K562 (cell line): ENCODE measurements around the gene CDYL2. TPM values are rescaled to one million over a fixed set of nuclear protein-coding genes. Genes with fewer than 3 reads are reported as not detected.

Experiments
- ASH1L ChIP-seq: fragments of 450-650 bp; IDR thresholded peaks from 2 replicates; pipeline ENCODE4 v1.6.1; 2018; ENCODE audit warnings: borderline replicate concordance, mild to moderate bottlenecking, low read depth; ENCODE audit not compliant: partially characterized antibody
- CEBPZ ChIP-seq: fragments of 150-350 bp; IDR thresholded peaks from 2 replicates; pipeline ENCODE4 v1.6.1; 2014; ENCODE audit warnings: low read depth, mild to moderate bottlenecking, low read length, borderline replicate concordance
- ELK1 ChIP-seq: sonication (generic); formaldehyde crosslinking; IDR thresholded peaks from 2 replicates; pipeline ENCODE4 v1.8.1; 2022; ENCODE audit warnings: missing genetic modification reagents
- HNRNPH1 ChIP-seq: fragments of 200-400 bp; formaldehyde crosslinking; optimal IDR thresholded peaks from 2 replicates; pipeline ENCODE3; 2017; ENCODE audit warnings: low read depth, mild to moderate bottlenecking, low read length, moderate library complexity
- MED1 ChIP-seq: sonication (generic); formaldehyde crosslinking; IDR thresholded peaks from 2 replicates; pipeline ENCODE4 v1.8.1; 2023; ENCODE audit warnings: missing genetic modification reagents, borderline replicate concordance
- PHF8 ChIP-seq: fragments of 200-600 bp; sonication (generic); IDR thresholded peaks from 2 replicates; pipeline ENCODE4 v1.6.1; 2012; ENCODE audit warnings: mixed run types, mild to moderate bottlenecking, inconsistent platforms, low read length, moderate library complexity, borderline replicate concordance
- PTBP1 ChIP-seq: fragments of 200-400 bp; formaldehyde crosslinking; IDR thresholded peaks from 2 replicates; pipeline ENCODE4 v1.6.1; 2017; ENCODE audit warnings: low read depth, low read length
- RBM34 ChIP-seq: fragments of 200-400 bp; formaldehyde crosslinking; IDR thresholded peaks from 2 replicates; pipeline ENCODE4 v1.6.1; 2018; ENCODE audit warnings: low read length, borderline replicate concordance; ENCODE audit not compliant: insufficient read depth
- SMAD1 ChIP-seq: fragments of 150-350 bp; IDR thresholded peaks from 2 replicates; pipeline ENCODE4 v1.6.1; 2014; ENCODE audit warnings: low read length, low read depth; ENCODE audit not compliant: partially characterized antibody
- THRB ChIP-seq: fragments of 450-650 bp; formaldehyde crosslinking; conservative IDR thresholded peaks from 2 replicates; pipeline ENCODE4 v1.4.0; 2022; ENCODE audit warnings: mild to moderate bottlenecking, missing genetic modification characterization
- ZNF133 ChIP-seq: fragments of 250-450 bp; sonication (Bioruptor Pico); IDR thresholded peaks from 2 replicates; pipeline ENCODE4 v1.4.0; 2020; ENCODE audit warnings: mild to moderate bottlenecking
- polyA plus RNA-seq, 8 experiments: library from polyadenylated mRNA; depleted of rRNA in 4 of 8; stranded (reverse) in 5 of 8; unstranded in 3 of 8; fragments of >200 nt; fragmentation: Nextera tagmentation in 2 of 8; fragmentation: Illumina TruSeq in 1 of 8; extraction: Ambion mirVana in 2 of 8; extraction: Trizol in 1 of 8; gene quantifications; 2 replicates each; pipeline versions ENCODE4 v1.2.1 to v1.2.3, GENCODE V29; 2011 to 2014; ENCODE audit warnings: inconsistent platforms in 1 of 8, missing spikeins in 1 of 8
- total RNA-seq, 7 experiments: library from RNA; depleted of rRNA in 6 of 7; stranded (reverse); fragments of >200 nt in 6 of 7; fragmentation: Illumina TruSeq in 2 of 7; extraction: Trizol in 2 of 7; gene quantifications; 2 replicates each; pipeline versions ENCODE4 v1.2.1 to v1.2.3, GENCODE V29; 2011 to 2021; ENCODE audit warnings: low replicate concordance in 1 of 7

The CDYL2 gene
- total and polyA plus RNA-seq, 9 of the 15 experiments (the other 6 are each of a cell fraction or from before 2014, with no cell fraction given) = under 0.01 to 0.04 (median 0.01) TPM; not detected in 6

- TF ChIP-seq ELK1 (CRISPR knock-in tag) (no peak), ZNF133 (CRISPR knock-in tag) (no peak), RBM34 (no peak), THRB (CRISPR knock-in tag) (no peak), MED1 (no peak), PTBP1 (no peak), ASH1L (no peak), HNRNPH1 (no peak), CEBPZ (no peak), SMAD1 (no peak), PHF8 (no peak)
- TF ChIP-seq, all 486 proteins: peak for 0
These were observed 177.3 kb downstream of the CDYL2 start (continued) for GRCh38 chr16:80627108-80627507.
